Cardiac muscle cell (in vitro differentiated cells and primary cell): ENCODE results near the gene BRF1. TPM values are rescaled to one million over a fixed set of nuclear protein-coding genes. Genes with fewer than 3 reads are reported as not detected.
"Not testable (repeated sequence)": the region's sequence is repeated elsewhere in the genome, so short reads cannot be mapped to it uniquely, and the experiment has no call there.

Experiments used
- DNase-seq, 2 donors: peaks; one replicate each; pipeline versions ENCODE4 v3.0.0 to v3.0.0-alpha.2; 2010 to 2017; ENCODE audit warnings: low read depth in 1 of 2, low spot score in 1 of 2
- H3K27ac ChIP-seq: fragments of 200-600 bp; sonication (generic); 2 replicates; pipeline ENCODE4 v1.5.1; 2016
- H3K27me3 ChIP-seq: fragments of 200-600 bp; sonication (generic); 2 replicates; pipeline ENCODE4 v1.6.0; 2016; ENCODE audit warnings: control low read depth
- H3K36me3 ChIP-seq: fragments of 200-600 bp; sonication (generic); 2 replicates; pipeline ENCODE4 v1.5.1; 2016; ENCODE audit warnings: control low read depth
- H3K4me1 ChIP-seq: fragments of 200-600 bp; sonication (generic); 2 replicates; pipeline ENCODE4 v1.8.1; 2017; ENCODE audit warnings: low read depth, mild to moderate bottlenecking, mixed run types
- H3K4me3 ChIP-seq: fragments of 200-600 bp; sonication (generic); 2 replicates; pipeline ENCODE4 v1.5.1; 2016; ENCODE audit warnings: mild to moderate bottlenecking
- H3K9me3 ChIP-seq: fragments of 200-600 bp; sonication (generic); 2 replicates; pipeline ENCODE4 v1.5.1; 2017; ENCODE audit warnings: low read depth, mild to moderate bottlenecking, control low read depth
- CTCF ChIP-seq: IDR thresholded peaks from 2 replicates; pipeline ENCODE4 v1.5.1; 2012; ENCODE audit warnings: low read depth, mild to moderate bottlenecking, low read length
- polyA plus RNA-seq: library from polyadenylated mRNA; unstranded; fragments of >200 nt; fragmentation: Nextera tagmentation; extraction: Ambion mirVana; gene quantifications from 2 replicates; pipeline ENCODE4 v1.2.1, GENCODE V29; 2016
- total RNA-seq: library from RNA; depleted of rRNA; stranded (reverse); fragments of >200 nt; gene quantifications from 2 replicates; pipeline ENCODE4 v1.2.3, GENCODE V29; 2016

BRF1 gene
- total and polyA plus RNA-seq, 2 experiments from 2014 or later = 26.6 to 82.2 TPM

- Histone ChIP-seq H3K9me3 (no peaks in the 10 kb centered on the region), H3K4me1 (peaks cover 40% of the 10 kb centered on the region), H3K27ac (no peak overlapping the region), H3K27me3 (no peaks in the 10 kb centered on the region), H3K4me3 (no peak overlapping the region), H3K36me3 (no peaks in the 10 kb centered on the region)
- DNase-seq = no peak
- TF ChIP-seq CTCF = no peak
Observed at GRCh38 chr14:105329411-105330150, 28.8 kb upstream of the BRF1 start.

GRCh38 chr14:105328678-105329390 lies 28.0 kb upstream of the BRF1 start:
- Histone ChIP-seq H3K4me1 (peaks cover 42% of the 10 kb centered on the region), H3K27me3 (no peaks in the 10 kb centered on the region), H3K27ac (no peak overlapping the region), H3K4me3 (no peak overlapping the region), H3K9me3 (no peaks in the 10 kb centered on the region), H3K36me3 (no peaks in the 10 kb centered on the region)
- no peak for DNase-seq
- TF ChIP-seq CTCF = no peak

GRCh38 chr14:105328070-105328677 lies 27.4 kb upstream of the BRF1 start:
- no peaks in the 10 kb centered on the region for H3K9me3 ChIP-seq
- no peak for TF ChIP-seq CTCF
- H3K27ac ChIP-seq = no peak overlapping the region
- H3K36me3 ChIP-seq = no peaks in the 10 kb centered on the region
- no peak overlapping the region for H3K4me3 ChIP-seq
- DNase-seq = no peak
- peaks cover 48% of the 10 kb centered on the region for H3K4me1 ChIP-seq
- no peaks in the 10 kb centered on the region for H3K27me3 ChIP-seq

GRCh38 chr14:105327695-105328045 lies 26.9 kb upstream of the BRF1 start:
- DNase-seq, H3K27ac ChIP-seq, H3K4me3 ChIP-seq, H3K27me3 ChIP-seq, H3K36me3 ChIP-seq, H3K9me3 ChIP-seq: not testable (repeated sequence)
- peaks cover 53% of the 10 kb centered on the region for H3K4me1 ChIP-seq

GRCh38 chr14:105326891-105327694 lies 26.3 kb upstream of the BRF1 start:
- Histone ChIP-seq H3K36me3 (no peaks in the 10 kb centered on the region), H3K27me3 (no peaks in the 10 kb centered on the region), H3K4me3 (no peak overlapping the region), H3K27ac (peak overlapping the region; percentile 16), H3K9me3 (no peaks in the 10 kb centered on the region), H3K4me1 (peaks cover 55% of the 10 kb centered on the region)
- no peak for TF ChIP-seq CTCF
- no peak for DNase-seq
